ENCODE data around the gene SYT13. TPM values are rescaled to one million over a fixed set of nuclear protein-coding genes. Genes with fewer than 3 reads are reported as not detected.

SYT13 gene
- total RNA-seq, 2 donors from 2014 or later, result 23.4 to 31.5 TPM

- no peaks in the 10 kb centered on the region for H3K27me3 ChIP-seq
- H3K9ac ChIP-seq (ENCODE audit: low read depth in 2 of 2, low read length in 2 of 2), result no peak overlapping the region
- no peak for TF ChIP-seq CTCF (IDR thresholded peaks at IDR 0.05)
- no peak overlapping the region for H3K27ac ChIP-seq
- no peaks in the 10 kb centered on the region for H3K9me3 ChIP-seq
- H3K4me1 ChIP-seq, result no peaks in the 10 kb centered on the region
- intact Hi-C loops (cut with DNase I), result no loop called here
- no peak overlapping the region for H3K4me3 ChIP-seq
- DNase-seq, result no peak
- no peaks in the 10 kb centered on the region for H3K36me3 ChIP-seq
These were observed 10.3 kb downstream of the SYT13 start for GRCh38 chr11:45275828-45276227.

GRCh38 chr11:45274206-45274605 is 11.9 kb downstream of the SYT13 start:
- no peak overlapping the region for H3K4me3 ChIP-seq
- no peak for TF ChIP-seq CTCF (IDR thresholded peaks at IDR 0.05)
- H3K9ac ChIP-seq (ENCODE audit: low read depth in 2 of 2, low read length in 2 of 2), result no peak overlapping the region
- intact Hi-C loops (cut with DNase I), result no loop called here
- H3K4me1 ChIP-seq, result no peaks in the 10 kb centered on the region
- no peaks in the 10 kb centered on the region for H3K9me3 ChIP-seq
- no peaks in the 10 kb centered on the region for H3K36me3 ChIP-seq
- H3K27me3 ChIP-seq, result no peaks in the 10 kb centered on the region
- no peak overlapping the region for H3K27ac ChIP-seq
- no peak for DNase-seq

- Histone ChIP-seq H3K9ac (ENCODE audit: low read depth in 2 of 2, low read length in 2 of 2) (no peak overlapping the region), H3K27me3 (no peaks in the 10 kb centered on the region), H3K36me3 (no peaks in the 10 kb centered on the region), H3K4me1 (no peaks in the 10 kb centered on the region), H3K4me3 (no peak overlapping the region), H3K27ac (no peak overlapping the region), H3K9me3 (no peaks in the 10 kb centered on the region)
- no peak for TF ChIP-seq CTCF (IDR thresholded peaks at IDR 0.05)
- DNase-seq, result no peak
- intact Hi-C loops (cut with DNase I), result no loop called here
These were observed 12.6 kb downstream of the SYT13 start for GRCh38 chr11:45273509-45273908.

DNA sequence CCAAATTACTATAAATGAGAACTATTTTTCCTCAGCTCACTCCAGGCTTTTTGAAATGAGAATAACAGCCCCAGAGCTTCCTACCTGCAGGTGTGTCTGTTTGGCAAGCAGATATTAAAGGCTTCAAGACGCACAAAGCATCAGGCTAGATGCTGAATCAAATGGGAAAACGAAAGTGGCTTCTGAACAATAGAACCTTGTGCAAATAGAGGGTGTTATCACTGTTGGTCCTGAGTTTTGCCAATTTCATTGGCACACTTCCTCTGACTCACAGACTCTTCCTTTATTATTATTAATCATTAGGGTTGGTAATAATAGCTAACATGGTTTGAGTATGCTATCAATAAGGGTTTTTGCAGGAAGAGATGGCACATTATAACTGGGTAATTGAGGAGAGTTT is 13.4 kb downstream of the SYT13 start:
- H3K4me1 ChIP-seq, result no peaks in the 10 kb centered on the region
- no peak overlapping the region for H3K27ac ChIP-seq
- DNase-seq, result no peak
- no peaks in the 10 kb centered on the region for H3K9me3 ChIP-seq
- H3K36me3 ChIP-seq, result no peaks in the 10 kb centered on the region
- TF ChIP-seq CTCF (IDR thresholded peaks at IDR 0.05), result no peak
- intact Hi-C loops (cut with DNase I), result no loop called here
- peak overlapping the region in 1 of 2 donors; percentile 57 for H3K9ac ChIP-seq (ENCODE audit: low read depth in 2 of 2, low read length in 2 of 2)
- H3K27me3 ChIP-seq, result no peaks in the 10 kb centered on the region
- H3K4me3 ChIP-seq, result no peak overlapping the region

GRCh38 chr11:45270946-45271716 is 15.0 kb downstream of the SYT13 start:
- no peak overlapping the region for H3K9ac ChIP-seq (ENCODE audit: low read depth in 2 of 2, low read length in 2 of 2)
- no peaks in the 10 kb centered on the region for H3K4me1 ChIP-seq
- no peaks in the 10 kb centered on the region for H3K27me3 ChIP-seq
- no peak overlapping the region for H3K4me3 ChIP-seq
- intact Hi-C loops (cut with DNase I), result no loop called here
- no peak for DNase-seq
- H3K9me3 ChIP-seq, result no peaks in the 10 kb centered on the region
- TF ChIP-seq CTCF (IDR thresholded peaks at IDR 0.05), result no peak
- H3K36me3 ChIP-seq, result no peaks in the 10 kb centered on the region
- H3K27ac ChIP-seq, result no peak overlapping the region
